Measurements from ENCODE around the gene SPRYD7. TPM values are rescaled to one million over a fixed set of nuclear protein-coding genes. Genes with fewer than 3 reads are reported as not detected.

Gene SPRYD7
- total RNA-seq, 1 donor from 2014 or later, result 6.4 TPM

Small RNA genes within 50 kb of the gene (small RNA-seq; reads per million reads assigned to genes)
- gene RNY4P30 (ENCODE audit: low replicate concordance) (not detected), gene RNY4P9 (ENCODE audit: low replicate concordance) (not detected)

Other genes starting within 250 kb of the SPRYD7 start
- 37.0 TPM for gene EBPL, start 244.9 kb downstream of the SPRYD7 start, total RNA-seq
- 61.3 TPM for gene KPNA3, start 143.7 kb downstream of the SPRYD7 start, total RNA-seq
- gene TRIM13, start 60.7 kb upstream of the SPRYD7 start, total RNA-seq, result 31.5 TPM
- gene KCNRG, start 79.1 kb upstream of the SPRYD7 start, total RNA-seq, result 4.3 TPM